Measurements from ENCODE around the gene GRAPL. TPM values are rescaled to one million over a fixed set of nuclear protein-coding genes. Genes with fewer than 3 reads are reported as not detected.
"Not testable (repeated sequence)": the region's sequence is repeated elsewhere in the genome, so short reads cannot be mapped to it uniquely, and the experiment has no call there.

The GRAPL gene
- polyA plus RNA-seq, 1 donor, result 2.1 TPM

DNA sequence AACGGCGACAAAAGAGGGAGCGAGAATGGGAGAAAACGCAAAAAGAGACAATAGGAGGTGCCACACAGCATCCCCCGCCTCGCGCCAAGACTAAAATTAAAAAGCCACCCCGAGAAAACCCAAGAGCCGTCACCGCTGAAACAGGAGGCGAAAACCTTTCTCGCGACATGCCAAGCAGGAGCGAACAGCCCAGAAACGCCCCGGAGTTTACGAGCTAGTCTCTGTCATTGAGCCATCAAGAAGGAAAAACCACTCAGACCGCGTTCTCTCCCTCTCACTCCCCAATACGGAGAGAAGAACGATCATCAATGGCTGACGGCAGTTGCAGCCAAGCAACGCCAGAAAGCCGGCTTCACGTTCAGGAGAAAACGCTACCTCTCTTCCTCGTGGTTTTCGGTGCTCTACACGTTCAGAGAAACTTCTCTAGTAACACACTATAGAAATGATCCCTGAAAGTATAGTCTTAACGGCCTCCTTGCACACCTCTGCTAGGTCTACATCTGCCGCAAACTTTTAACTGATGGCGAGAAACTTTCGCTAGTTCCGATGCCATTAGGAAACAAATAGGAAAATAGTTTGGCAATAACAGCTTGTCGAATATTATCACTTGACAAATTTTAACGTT is 62.5 kb downstream of the GRAPL start:
- DNase-seq, result not testable (repeated sequence)

DNA sequence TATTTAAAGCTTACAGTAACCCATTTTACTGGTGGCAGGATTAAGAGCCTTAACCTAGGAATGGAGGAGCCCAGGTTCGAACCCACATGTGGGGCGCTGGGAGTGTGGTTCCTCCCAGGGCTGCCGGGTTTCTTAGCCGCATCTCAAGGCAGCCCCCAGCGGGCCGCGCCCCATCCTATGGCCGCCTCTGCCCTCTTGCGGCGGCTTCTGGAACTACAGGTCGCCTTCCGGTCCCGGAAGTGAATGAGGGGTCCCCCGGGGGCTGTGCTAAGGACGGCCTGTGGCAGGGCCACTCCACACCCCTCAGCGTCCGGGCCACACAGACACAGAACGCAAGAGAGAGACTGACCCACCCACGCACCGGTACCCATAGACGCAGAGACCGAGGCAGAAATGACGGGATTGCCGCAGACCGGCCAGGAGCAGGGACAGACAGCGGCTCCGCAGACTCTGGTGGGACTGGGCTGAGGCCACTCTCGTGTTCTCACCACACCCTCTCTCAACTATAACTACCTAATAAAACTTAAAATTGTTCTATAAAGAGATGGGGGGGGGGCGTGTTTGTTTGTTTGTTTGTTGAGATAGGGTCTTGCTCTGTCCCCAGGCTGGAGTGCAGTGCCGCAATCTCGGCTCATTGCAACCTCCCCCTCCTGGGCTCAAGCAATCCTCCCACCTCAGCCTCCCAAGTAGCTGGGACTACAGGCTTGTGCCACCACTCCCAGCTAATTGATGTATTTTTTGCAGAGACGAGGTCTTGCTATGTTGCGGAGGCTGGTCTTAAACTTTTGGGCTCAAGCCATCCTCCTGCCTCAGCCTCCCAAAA is 69.2 kb downstream of the GRAPL start:
- not testable (repeated sequence) for DNase-seq

DNA sequence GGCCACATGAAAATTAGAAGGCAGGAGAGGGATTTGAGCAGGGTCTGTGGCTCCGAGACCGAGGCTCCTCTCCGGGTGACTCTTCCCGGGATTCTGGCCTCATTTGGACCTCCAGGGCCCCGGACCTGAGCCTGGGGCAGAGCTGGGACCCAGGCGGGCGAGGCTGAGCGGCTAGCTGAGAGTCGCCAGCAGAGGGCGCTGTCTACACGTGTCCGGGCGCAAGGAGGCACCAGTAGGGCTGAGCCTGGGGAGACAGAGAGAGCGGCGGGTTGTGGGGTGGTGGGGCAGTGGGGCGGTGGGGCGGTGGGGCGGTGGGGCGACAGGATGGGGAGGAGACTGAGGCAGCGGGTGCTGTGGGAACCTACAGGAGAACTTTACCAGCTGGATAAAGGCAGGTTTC is 75.1 kb downstream of the GRAPL start:
- DNase-seq, result not testable (repeated sequence)

DNA sequence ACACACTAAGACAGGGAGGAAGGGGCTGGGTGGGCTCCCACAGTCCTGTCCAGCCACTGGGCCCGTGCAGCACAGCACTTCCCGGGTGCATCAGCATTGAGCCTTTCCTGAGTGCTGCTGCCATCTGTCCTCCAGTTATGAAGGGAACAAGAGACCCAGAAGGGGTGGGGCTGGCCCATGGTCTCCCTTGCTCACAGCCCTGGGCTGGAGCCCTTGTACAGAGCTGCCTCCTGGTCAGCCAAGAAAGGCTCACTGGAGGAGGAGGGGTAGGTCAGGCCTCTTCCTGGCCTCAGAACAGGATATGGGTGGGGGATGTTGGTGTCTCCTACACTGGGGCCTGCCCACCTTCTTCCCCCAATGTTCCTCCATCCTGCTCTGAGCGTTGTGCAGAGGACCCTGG is 76.0 kb downstream of the GRAPL start:
- not testable (repeated sequence) for DNase-seq

Other genes with a start within 250 kb of the GRAPL start
- gene SLC5A10, start 175.4 kb upstream of the GRAPL start, polyA plus RNA-seq (ENCODE audit: insufficient read length), result 0.12 TPM
- gene FAM83G, start 122.8 kb upstream of the GRAPL start, polyA plus RNA-seq (ENCODE audit: insufficient read length), result 0.46 TPM
- 3.2 TPM for gene GRAP, start 80.6 kb upstream of the GRAPL start, polyA plus RNA-seq (ENCODE audit: insufficient read length)
- 28.8 TPM for gene EPN2, start 109.8 kb downstream of the GRAPL start, polyA plus RNA-seq (ENCODE audit: insufficient read length)
- gene B9D1, start 235.1 kb downstream of the GRAPL start, polyA plus RNA-seq (ENCODE audit: insufficient read length), result 6.1 TPM

Measured in hindlimb muscle (tissue), 1 donor.